A673 (cell line): ENCODE measurements around the gene PIK3CG. TPM values are rescaled to one million over a fixed set of nuclear protein-coding genes. Genes with fewer than 3 reads are reported as not detected.
A peak's percentile ranks its signal among the peaks of the same experiment; 100 is the strongest.
"Not testable (repeated sequence)": the region's sequence is repeated elsewhere in the genome, so short reads cannot be mapped to it uniquely, and the experiment has no call there.

Experiments used
- BruUV-seq: library from RNA; stranded (reverse); fragments of 400-500 nt; replicated peaks from 2 replicates; lab custom pipeline; 2021; lab: Mats Ljungman, UMichigan
- CTCF ChIA-PET: fragments of 300-600 bp; sonication (Branson Sonifier 250); formaldehyde crosslinking; loops from one replicate; lab custom pipeline; 2022; ENCODE audit warnings: antibody characterized with exemption; lab: Charles Lee
- POLR2A ChIA-PET: fragments of 300-600 bp; sonication (Branson Sonifier 250); formaldehyde crosslinking; loops from one replicate; lab custom pipeline; 2022; ENCODE audit warnings: antibody characterized with exemption; ENCODE audit not compliant: low non-redundant PET; lab: Charles Lee
- DNase-seq: peaks from one replicate; pipeline ENCODE4 v3.0.0-alpha.2; 2015; ENCODE audit warnings: low spot score
- H3K27ac ChIP-seq: fragments of 200-600 bp; sonication (generic); 2 replicates; pipeline ENCODE4 v1.5.1; 2016; ENCODE audit warnings: mixed run types, low read depth, mild to moderate bottlenecking, mixed read lengths, antibody characterized with exemption, low read length; ENCODE audit not compliant: poor library complexity, severe bottlenecking
- H3K27me3 ChIP-seq: fragments of 200-600 bp; sonication (generic); replicated peaks from 2 replicates; pipeline ENCODE4 v1.6.1; 2017; ENCODE audit warnings: mixed run types, low read depth, mild to moderate bottlenecking, mixed read lengths, antibody characterized with exemption, low read length; ENCODE audit not compliant: insufficient read depth, poor library complexity
- H3K36me3 ChIP-seq: fragments of 200-600 bp; sonication (generic); 2 replicates; pipeline ENCODE4 v1.6.1; 2016; ENCODE audit warnings: mixed run types, mild to moderate bottlenecking, mixed read lengths, antibody characterized with exemption, low read length; ENCODE audit not compliant: insufficient read depth, poor library complexity, severe bottlenecking
- H3K4me1 ChIP-seq: fragments of 200-600 bp; sonication (generic); 2 replicates; pipeline ENCODE4 v1.6.1; 2017; ENCODE audit warnings: mixed run types, mild to moderate bottlenecking, mixed read lengths, antibody characterized with exemption, low read length; ENCODE audit not compliant: insufficient read depth, poor library complexity, severe bottlenecking
- H3K4me3 ChIP-seq: fragments of 200-600 bp; sonication (generic); 2 replicates; pipeline ENCODE4 v1.5.1; 2016; ENCODE audit warnings: low read depth, mixed run types, mild to moderate bottlenecking, mixed read lengths, low read length; ENCODE audit not compliant: poor library complexity, severe bottlenecking
- H3K9me3 ChIP-seq: fragments of 200-600 bp; sonication (generic); 2 replicates; pipeline ENCODE4 v1.6.1; 2016; ENCODE audit warnings: mixed run types, low read depth, mild to moderate bottlenecking, mixed read lengths, antibody characterized with exemption, low read length; ENCODE audit not compliant: poor library complexity, severe bottlenecking
- EZH2 ChIP-seq: fragments of 200-600 bp; sonication (generic); IDR thresholded peaks from 2 replicates; pipeline ENCODE4 v1.6.1; 2017; ENCODE audit warnings: borderline replicate concordance, low read depth, mild to moderate bottlenecking, mixed read lengths, antibody characterized with exemption, low read length; ENCODE audit not compliant: poor library complexity, severe bottlenecking
- intact Hi-C: fragments of 100-400 bp; cut with micrococcal nuclease; formaldehyde crosslinking; loops from one replicate; pipeline ENCODE4 v1.10.0; 2022; ENCODE audit not compliant: unreplicated experiment
- total RNA-seq: library from RNA; stranded (reverse); gene quantifications from 2 replicates; pipeline ENCODE4 v1.2.3, GENCODE V29; 2021
- TF ChIP-seq, protein P1 (sequence below): fragments of 300-800, 200-600 bp; sonication (generic); conservative IDR thresholded peaks from 2 replicates; pipeline ENCODE4 v1.5.1; 2017; ENCODE audit warnings: low read depth, mild to moderate bottlenecking, antibody characterized with exemption, low read length, moderate library complexity, mixed read lengths

PIK3CG gene
- total RNA-seq, 1 experiment from 2014 or later, result 13.4 TPM

DNA sequence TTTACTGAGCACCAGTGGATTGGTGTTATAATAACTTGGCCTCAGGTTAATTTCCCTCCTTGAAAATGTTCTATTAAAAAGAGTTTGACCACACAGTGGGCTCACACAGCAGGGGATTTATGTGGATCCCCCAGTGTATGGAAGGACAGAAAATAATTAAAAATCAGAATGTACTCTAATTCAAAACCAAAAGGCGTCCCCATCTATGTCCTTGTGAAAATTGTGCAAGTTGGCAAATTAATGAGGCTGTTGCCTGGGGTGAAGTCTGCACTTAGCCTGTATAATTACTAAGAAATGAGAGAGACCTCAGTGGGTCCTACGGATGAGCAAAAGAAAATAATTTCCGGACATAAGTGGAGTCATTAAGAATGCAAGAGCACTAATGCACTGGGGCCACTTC, 31.1 kb downstream of the PIK3CG start:
- TF ChIP-seq, protein P1, sequence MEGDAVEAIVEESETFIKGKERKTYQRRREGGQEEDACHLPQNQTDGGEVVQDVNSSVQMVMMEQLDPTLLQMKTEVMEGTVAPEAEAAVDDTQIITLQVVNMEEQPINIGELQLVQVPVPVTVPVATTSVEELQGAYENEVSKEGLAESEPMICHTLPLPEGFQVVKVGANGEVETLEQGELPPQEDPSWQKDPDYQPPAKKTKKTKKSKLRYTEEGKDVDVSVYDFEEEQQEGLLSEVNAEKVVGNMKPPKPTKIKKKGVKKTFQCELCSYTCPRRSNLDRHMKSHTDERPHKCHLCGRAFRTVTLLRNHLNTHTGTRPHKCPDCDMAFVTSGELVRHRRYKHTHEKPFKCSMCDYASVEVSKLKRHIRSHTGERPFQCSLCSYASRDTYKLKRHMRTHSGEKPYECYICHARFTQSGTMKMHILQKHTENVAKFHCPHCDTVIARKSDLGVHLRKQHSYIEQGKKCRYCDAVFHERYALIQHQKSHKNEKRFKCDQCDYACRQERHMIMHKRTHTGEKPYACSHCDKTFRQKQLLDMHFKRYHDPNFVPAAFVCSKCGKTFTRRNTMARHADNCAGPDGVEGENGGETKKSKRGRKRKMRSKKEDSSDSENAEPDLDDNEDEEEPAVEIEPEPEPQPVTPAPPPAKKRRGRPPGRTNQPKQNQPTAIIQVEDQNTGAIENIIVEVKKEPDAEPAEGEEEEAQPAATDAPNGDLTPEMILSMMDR, result no peak
- no peak for TF ChIP-seq EZH2
- DNase-seq, result peak; percentile 6
- CTCF ChIA-PET, result no interaction called here
- H3K4me3 ChIP-seq, result no peak overlapping the region
- intact Hi-C loops, result no loop called here
- no peak overlapping the region for H3K27ac ChIP-seq
- no peaks in the 10 kb centered on the region for H3K4me1 ChIP-seq
- POLR2A ChIA-PET, result no interaction called here
- H3K36me3 ChIP-seq, result no peaks in the 10 kb centered on the region
- H3K9me3 ChIP-seq, result no peaks in the 10 kb centered on the region
- no TSS peak for BruUV-seq
- H3K27me3 ChIP-seq, result no peaks in the 10 kb centered on the region

DNA sequence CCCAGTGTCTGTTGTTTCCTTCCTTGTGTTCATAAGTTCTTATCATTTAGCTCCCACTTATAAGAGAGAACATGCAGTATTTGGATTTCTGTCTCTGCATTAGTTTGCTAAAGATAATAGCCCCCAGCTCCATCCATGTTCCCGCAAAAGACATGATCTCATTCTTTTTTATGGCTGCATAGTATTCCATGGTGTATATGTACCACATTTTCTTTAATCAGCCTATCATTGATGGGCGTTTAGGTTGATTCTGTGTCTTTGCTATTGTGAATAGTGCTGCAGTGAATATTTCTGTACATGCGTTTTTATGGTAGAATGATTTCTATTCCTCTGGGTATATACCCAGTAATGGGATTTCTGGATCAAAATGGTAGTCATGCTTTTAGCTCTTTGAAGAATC, 32.5 kb downstream of the PIK3CG start:
- intact Hi-C loops, BruUV-seq, H3K9me3 ChIP-seq, H3K4me3 ChIP-seq, H3K4me1 ChIP-seq, H3K27me3 ChIP-seq, POLR2A ChIA-PET, H3K36me3 ChIP-seq, H3K27ac ChIP-seq, CTCF ChIA-PET, DNase-seq: not testable (repeated sequence)

GRCh38 chr7:106898967-106899366, 33.9 kb downstream of the PIK3CG start:
- H3K4me3 ChIP-seq, DNase-seq, POLR2A ChIA-PET, intact Hi-C loops, CTCF ChIA-PET, H3K4me1 ChIP-seq, BruUV-seq, H3K36me3 ChIP-seq, H3K27ac ChIP-seq, H3K9me3 ChIP-seq, H3K27me3 ChIP-seq: not testable (repeated sequence)

- H3K9me3 ChIP-seq, result no peaks in the 10 kb centered on the region
- TF ChIP-seq EZH2, result no peak
- TF ChIP-seq, protein P1, result no peak
- no peaks in the 10 kb centered on the region for H3K4me1 ChIP-seq
- POLR2A ChIA-PET, result no interaction called here
- intact Hi-C loops, result no loop called here
- H3K27me3 ChIP-seq, result no peaks in the 10 kb centered on the region
- H3K36me3 ChIP-seq, result no peaks in the 10 kb centered on the region
- no peak for DNase-seq
- no peak overlapping the region for H3K4me3 ChIP-seq
- BruUV-seq, result no TSS peak
- H3K27ac ChIP-seq, result no peak overlapping the region
- CTCF ChIA-PET, result no interaction called here
Observed at GRCh38 chr7:106901828-106902441, 36.9 kb downstream of the PIK3CG start.
